NCI-H2196 treated with DMSO at 0.1 percent for 48 hours (cell line): ENCODE results near the gene OSBPL3.

Experiments used
- DNase-seq: peaks from one replicate; lab custom pipeline; 2025; ENCODE audit not compliant: unreplicated experiment; lab: John Stamatoyannopoulos, UW

OSBPL3 gene

GRCh38 chr7:24980534-24981170 is 674 bp upstream of the OSBPL3 start:
- no peak for DNase-seq

- no peak for DNase-seq
These were observed 512 bp downstream of the OSBPL3 start for GRCh38 chr7:24979470-24979862.

GRCh38 chr7:24978843-24979469 is 1.0 kb downstream of the OSBPL3 start:
- no peak for DNase-seq

- DNase-seq = no peak
These were observed 4.2 kb downstream of the OSBPL3 start for GRCh38 chr7:24975644-24976260.

- DNase-seq = no peak
These were observed 4.8 kb downstream of the OSBPL3 start for GRCh38 chr7:24975172-24975571.

- no peak for DNase-seq
These were observed 5.7 kb downstream of the OSBPL3 start for GRCh38 chr7:24974026-24974832.

- no peak for DNase-seq
These were observed 7.0 kb downstream of the OSBPL3 start for GRCh38 chr7:24972991-24973390.

- no peak for DNase-seq
These were observed 7.9 kb downstream of the OSBPL3 start for GRCh38 chr7:24972166-24972477.

- no peak for DNase-seq
These were observed 8.4 kb downstream of the OSBPL3 start for GRCh38 chr7:24971333-24972165.

GRCh38 chr7:24970676-24971075 is 9.3 kb downstream of the OSBPL3 start:
- no peak for DNase-seq

GRCh38 chr7:24968165-24968564 is 11.8 kb downstream of the OSBPL3 start:
- DNase-seq = no peak

GRCh38 chr7:24967696-24968095 is 12.3 kb downstream of the OSBPL3 start:
- no peak for DNase-seq

- DNase-seq = no peak
These were observed 13.2 kb downstream of the OSBPL3 start for GRCh38 chr7:24966802-24967201.

- no peak for DNase-seq
These were observed 13.9 kb downstream of the OSBPL3 start for GRCh38 chr7:24965831-24966708.

GRCh38 chr7:24964191-24964590 is 15.8 kb downstream of the OSBPL3 start:
- DNase-seq = no peak

- no peak for DNase-seq
These were observed 16.8 kb downstream of the OSBPL3 start for GRCh38 chr7:24963218-24963617.

- DNase-seq = no peak
These were observed 17.5 kb downstream of the OSBPL3 start for GRCh38 chr7:24962418-24962962.

- DNase-seq = no peak
These were observed 20.1 kb downstream of the OSBPL3 start for GRCh38 chr7:24959735-24960485.

- DNase-seq = no peak
These were observed 21.6 kb downstream of the OSBPL3 start for GRCh38 chr7:24958399-24958798.
